HG02610 (cell line): ENCODE results near the gene IPO7.

ENCODE experiments used
- ATAC-seq: cut with Tn5 transposase; IDR thresholded peaks from one replicate; pipeline ENCODE4 v1.9.1; 2021; ENCODE audit warnings: mild to moderate bottlenecking, moderate library complexity; ENCODE audit not compliant: unreplicated experiment

IPO7 gene

DNA sequence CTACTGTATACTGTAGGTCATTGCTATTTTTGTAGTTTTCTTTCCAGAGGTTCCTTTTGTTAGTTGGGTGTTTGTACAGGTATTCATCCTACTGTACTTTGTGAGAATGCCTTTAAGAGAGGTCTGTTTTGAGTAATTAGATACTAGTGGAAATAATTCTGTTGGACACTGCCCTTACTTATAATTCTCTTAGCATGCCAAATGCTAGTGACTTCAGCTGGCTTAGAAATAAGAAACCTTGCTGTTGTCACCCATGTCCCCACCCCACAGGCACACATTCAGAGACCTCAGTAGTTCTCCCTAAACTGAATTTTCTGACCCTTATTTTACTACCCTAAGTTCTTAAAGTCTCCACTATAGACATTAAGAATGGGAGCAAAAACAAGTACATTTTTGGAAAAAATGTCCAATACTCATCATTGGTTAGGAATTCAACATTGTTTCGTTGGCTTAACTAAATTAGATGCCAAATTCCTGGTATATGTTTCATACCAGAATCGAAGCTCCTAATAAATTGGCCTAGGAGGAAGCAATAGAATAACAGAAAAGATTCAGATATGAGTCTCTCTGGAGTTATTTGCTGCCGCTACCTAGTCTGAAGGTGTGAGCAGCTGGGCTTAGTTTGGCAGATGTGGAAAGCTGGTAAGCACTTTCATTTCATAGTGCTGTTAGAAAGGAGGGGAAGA is 104.8 kb downstream of the IPO7 start:
- no peak for ATAC-seq

DNA sequence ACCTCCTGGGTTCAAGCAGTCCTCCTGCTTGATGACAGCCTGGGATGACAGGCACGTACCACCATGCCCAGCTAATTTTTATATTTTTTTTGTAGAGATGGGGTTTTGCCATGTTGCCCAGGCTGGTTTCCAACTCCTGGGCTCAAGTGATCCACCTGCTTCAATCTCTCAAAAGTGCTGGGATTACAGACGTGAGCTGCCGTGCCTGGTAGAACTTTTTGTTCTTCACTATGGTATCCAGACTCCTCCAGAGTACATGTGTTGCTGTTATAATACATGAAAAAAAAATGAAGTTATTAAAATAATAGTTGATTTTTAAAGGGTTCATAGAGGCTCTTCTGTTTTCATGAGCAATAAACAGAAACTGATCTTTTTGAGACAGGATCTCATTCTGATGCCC is 105.9 kb downstream of the IPO7 start:
- ATAC-seq: no peak

DNA sequence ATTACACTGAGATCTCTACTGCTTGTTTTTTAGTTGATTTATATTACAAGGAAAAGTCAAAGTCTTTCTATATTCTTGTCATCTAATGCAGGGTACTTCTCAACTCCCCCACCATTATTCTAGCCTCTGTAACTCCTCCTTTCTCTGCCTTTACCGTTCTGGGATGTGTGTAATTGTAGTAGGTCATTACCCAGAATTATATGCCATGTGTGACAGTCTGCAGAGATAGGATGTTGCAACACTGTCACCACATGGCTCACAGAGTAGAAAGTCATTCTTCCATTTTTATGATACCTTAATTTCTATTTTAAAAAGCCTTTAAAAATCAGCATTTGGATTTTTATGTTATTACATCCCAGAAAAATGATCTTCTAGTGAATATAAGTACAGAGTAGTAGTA is 109.0 kb downstream of the IPO7 start:
- no peak for ATAC-seq

DNA sequence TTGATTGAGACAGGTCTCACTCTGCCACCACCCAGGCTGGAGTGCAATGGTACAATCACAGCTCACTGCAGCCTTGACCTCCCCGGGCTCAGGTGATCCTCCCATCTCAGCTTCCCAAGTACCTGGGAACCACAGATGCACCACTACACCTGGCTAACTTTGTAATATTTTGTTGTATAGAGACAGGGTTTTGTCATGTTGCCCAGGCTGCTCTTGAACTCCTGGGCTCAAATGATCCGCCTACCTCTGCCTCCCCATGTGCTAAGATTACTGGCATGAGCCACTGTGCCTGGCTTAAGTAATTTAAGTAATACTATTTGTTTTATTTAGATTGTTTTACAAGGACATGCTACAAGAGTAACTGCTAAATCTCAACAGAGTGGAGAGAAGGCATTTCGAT is 109.9 kb downstream of the IPO7 start:
- no peak for ATAC-seq

DNA sequence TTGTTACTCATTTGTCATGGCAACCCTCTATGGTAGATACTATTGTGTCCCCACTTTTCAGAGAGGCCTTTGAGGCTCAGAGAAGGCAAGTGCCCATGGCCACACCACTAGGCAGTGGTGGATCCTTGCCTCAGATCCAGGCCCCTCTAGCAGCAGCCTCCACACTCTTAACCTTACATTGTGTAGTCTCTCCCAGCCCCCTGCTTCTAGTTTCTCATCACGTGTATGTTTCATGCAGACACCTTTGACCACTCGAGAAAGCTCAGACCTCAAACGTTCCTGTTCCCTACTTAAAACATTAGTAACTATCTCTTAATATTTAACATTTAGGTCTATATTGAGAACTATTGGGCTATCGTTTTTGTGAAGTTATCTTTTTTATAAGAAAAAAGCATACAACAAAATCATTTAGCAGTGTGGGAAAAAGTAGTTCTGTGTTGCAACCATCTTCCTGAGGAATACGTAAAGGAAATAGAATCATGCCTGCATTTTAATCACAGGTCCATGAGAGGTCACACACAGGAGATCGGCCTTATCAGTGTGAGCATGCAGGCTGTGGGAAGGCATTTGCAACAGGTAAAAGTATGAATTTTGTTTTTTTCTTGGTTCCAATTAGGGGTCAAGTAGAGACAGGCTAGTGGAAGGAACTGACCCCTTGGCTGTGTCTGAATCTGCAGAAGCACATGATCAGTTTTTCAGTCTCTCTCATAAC is 111.5 kb downstream of the IPO7 start:
- ATAC-seq: no peak
